PC-3 (cell line): ENCODE results near the gene OGDH. TPM values are rescaled to one million over a fixed set of nuclear protein-coding genes. Genes with fewer than 3 reads are reported as not detected.

Source experiments
- ATAC-seq: fragments of 200-7000 bp; cut with Tn5 transposase; 2 replicates; pipeline ENCODE4 v1.9.1; 2020; ENCODE audit warnings: mild to moderate bottlenecking, moderate library complexity
- BruUV-seq: library from RNA; stranded (reverse); fragments of 400-500 nt; replicated peaks from 2 replicates; lab custom pipeline; 2021; lab: Mats Ljungman, UMichigan
- CTCF ChIA-PET: fragments of 300-600 bp; sonication (Branson Sonifier 250); formaldehyde crosslinking; loops from one replicate; lab custom pipeline; 2022; ENCODE audit warnings: antibody characterized with exemption; lab: Charles Lee
- POLR2A ChIA-PET: fragments of 300-600 bp; sonication (Branson Sonifier 250); formaldehyde crosslinking; loops from one replicate; lab custom pipeline; 2022; ENCODE audit warnings: antibody characterized with exemption; ENCODE audit not compliant: unreplicated experiment; lab: Charles Lee
- DNase-seq: peaks from one replicate; pipeline ENCODE4 v3.0.0-alpha.2; 2015
- H2AFZ ChIP-seq: fragments of 300-600 bp; sonication (generic); 2 replicates; pipeline ENCODE4 v1.6.0; 2016; ENCODE audit warnings: antibody characterized with exemption, low read length
- H3F3A ChIP-seq: fragments of 300-600 bp; sonication (generic); one replicate; pipeline ENCODE4 v1.6.0; 2017; ENCODE audit warnings: antibody characterized with exemption, low read length, control low read depth, mild to moderate bottlenecking; ENCODE audit not compliant: unreplicated experiment
- H3K27ac ChIP-seq: fragments of 300-600 bp; sonication (generic); 2 replicates; pipeline ENCODE4 v1.5.1; 2016; ENCODE audit warnings: mild to moderate bottlenecking, low read length
- H3K27me3 ChIP-seq: fragments of 300-600 bp; sonication (generic); 2 replicates; pipeline ENCODE4 v1.6.1; 2016; ENCODE audit warnings: low read length, mixed read lengths
- H3K36me3 ChIP-seq: fragments of 300-600 bp; sonication (generic); 2 replicates; pipeline ENCODE4 v1.6.1; 2016; ENCODE audit warnings: low read depth, mixed run types, low read length, mixed read lengths
- H3K4me1 ChIP-seq: fragments of 300-600 bp; sonication (generic); 2 replicates; pipeline ENCODE4 v1.5.1; 2016; ENCODE audit warnings: low read length; ENCODE audit not compliant: insufficient read depth
- H3K4me2 ChIP-seq: fragments of 300-600 bp; sonication (generic); 2 replicates; pipeline ENCODE4 v1.6.0; 2016; ENCODE audit warnings: low read length
- H3K4me3 ChIP-seq: fragments of 300-600 bp; sonication (generic); 2 replicates; pipeline ENCODE4 v1.5.1; 2016; ENCODE audit warnings: mild to moderate bottlenecking, low read length, mixed read lengths
- H3K79me2 ChIP-seq: fragments of 300-600 bp; sonication (generic); 2 replicates; pipeline ENCODE4 v1.6.1; 2017; ENCODE audit warnings: low read length, mixed read lengths
- H3K9ac ChIP-seq: fragments of 300-600 bp; sonication (generic); 2 replicates; pipeline ENCODE4 v1.6.0; 2016; ENCODE audit warnings: mild to moderate bottlenecking, low read length
- H3K9me2 ChIP-seq: fragments of 300-600 bp; sonication (generic); replicated peaks from 2 replicates; pipeline ENCODE4 v1.6.1; 2016; ENCODE audit warnings: mixed run types, low read length, mixed read lengths
- H3K9me3 ChIP-seq: fragments of 300-600 bp; sonication (generic); 2 replicates; pipeline ENCODE4 v1.6.1; 2016; ENCODE audit warnings: low read length, mixed read lengths
- H4K20me1 ChIP-seq: fragments of 300-600 bp; sonication (generic); 2 replicates; pipeline ENCODE4 v1.6.1; 2016; ENCODE audit warnings: low read length, mixed read lengths
- CTCF ChIP-seq: fragments of 300-600 bp; sonication (generic); conservative IDR thresholded peaks from 2 replicates; pipeline ENCODE4 v1.5.1; 2017; ENCODE audit warnings: antibody characterized with exemption, low read depth, mild to moderate bottlenecking, low read length
- EZH2 ChIP-seq: fragments of 300-600 bp; sonication (generic); IDR thresholded peaks from one replicate; pipeline ENCODE4 v1.6.1; 2017; ENCODE audit warnings: antibody characterized with exemption, mild to moderate bottlenecking, low read length; ENCODE audit not compliant: unreplicated experiment
- EZH2phosphoT487 ChIP-seq: fragments of 300-600 bp; sonication (generic); IDR thresholded peaks from 2 replicates; pipeline ENCODE4 v1.6.1; 2018; ENCODE audit warnings: mild to moderate bottlenecking, antibody characterized with exemption, low read length, borderline replicate concordance
- intact Hi-C: fragments of 100-400 bp; cut with micrococcal nuclease; formaldehyde crosslinking; loops from 2 replicates; pipeline ENCODE4 v1.9.0; 2023
- total RNA-seq: library from RNA; depleted of rRNA; stranded (reverse); fragments of >200 nt; gene quantifications from 2 replicates; pipeline ENCODE4 v1.2.3, GENCODE V29; 2014

The OGDH gene
- total RNA-seq, 1 experiment from 2014 or later, result 66.2 TPM

DNA sequence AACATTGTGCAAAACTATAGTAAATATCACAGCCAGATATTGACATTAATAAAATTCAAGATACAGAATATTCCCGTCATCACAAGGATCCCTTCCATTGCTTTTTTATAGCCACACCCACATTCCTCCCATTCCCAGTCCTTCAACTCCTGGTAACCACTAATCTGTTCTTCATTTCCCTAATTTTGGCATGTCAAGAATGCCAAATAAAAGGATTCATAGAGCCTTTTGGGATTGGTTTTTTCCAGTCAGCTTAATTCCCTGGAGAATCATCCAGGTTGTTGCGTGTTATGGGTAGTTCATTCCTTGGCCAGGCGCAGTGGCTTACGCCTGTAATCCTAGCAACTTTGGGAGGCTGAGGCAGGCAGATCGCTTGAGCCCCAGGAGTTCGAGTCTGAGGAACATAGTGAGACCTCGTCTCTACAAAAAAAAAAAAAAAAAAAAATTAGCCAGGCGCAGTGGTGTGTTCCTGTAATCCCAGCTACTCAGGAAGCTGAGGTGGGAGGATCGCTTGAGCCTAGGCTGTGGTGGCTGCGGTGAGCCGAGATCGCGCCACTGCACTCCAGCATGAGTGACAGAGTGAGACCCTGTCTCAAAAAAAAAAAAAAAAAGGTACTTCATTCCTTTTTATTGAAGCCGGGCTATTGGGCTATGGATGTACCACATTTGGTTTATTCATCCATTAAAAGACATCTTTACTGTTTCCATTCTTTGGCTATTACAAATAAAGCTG, 2.7 kb downstream of the OGDH start:
- no TSS peak for BruUV-seq
- H3K4me2 ChIP-seq, result peak overlapping the region; percentile 99; the same call in 1 of the 2 replicates
- H3K27ac ChIP-seq, result no peak overlapping the region
- no peak overlapping the region for H3K4me3 ChIP-seq
- H3K36me3 ChIP-seq, result no peaks in the 10 kb centered on the region
- peaks cover 71% of the 10 kb centered on the region for H3K79me2 ChIP-seq
- H3K9me3 ChIP-seq, result no peaks in the 10 kb centered on the region
- intact Hi-C loops, result loop anchor here (10.0 kb wide), 1 partner anchor 126 kb away; no protein-coding TSS in a partner anchor
- no peaks in the 10 kb centered on the region for H4K20me1 ChIP-seq
- H3K9ac ChIP-seq, result no peak overlapping the region
- H2AFZ ChIP-seq, result no peak overlapping the region
- no peaks in the 10 kb centered on the region for H3K9me2 ChIP-seq
- no peaks in the 10 kb centered on the region for H3F3A ChIP-seq
- POLR2A ChIA-PET, result interaction anchor here (0.6 kb wide), 2 partner anchors 30 to 543 kb away, joined by 4 to 13 read pairs; no protein-coding TSS in a partner anchor
- DNase-seq (peak; percentile 16), ATAC-seq (no peak)
- TF ChIP-seq EZH2phosphoT487, result no peak
- no peak for TF ChIP-seq CTCF
- no peak for TF ChIP-seq EZH2
- CTCF ChIA-PET, result no interaction called here
- H3K4me1 ChIP-seq, result peaks cover 23% of the 10 kb centered on the region
- H3K27me3 ChIP-seq, result no peaks in the 10 kb centered on the region

- no peak overlapping the region for H3K4me3 ChIP-seq
- H3K4me1 ChIP-seq, result peaks cover 23% of the 10 kb centered on the region
- H2AFZ ChIP-seq, result no peak overlapping the region
- DNase-seq, result no peak
- CTCF ChIA-PET, result no interaction called here
- peaks cover 78% of the 10 kb centered on the region for H3K79me2 ChIP-seq
- H3F3A ChIP-seq, result no peaks in the 10 kb centered on the region
- no peak for ATAC-seq
- BruUV-seq, result no TSS peak
- no peak overlapping the region for H3K27ac ChIP-seq
- H3K9me2 ChIP-seq, result no peaks in the 10 kb centered on the region
- POLR2A ChIA-PET, result interaction anchor here (0.6 kb wide), 1 partner anchor 544 kb away, joined by 13 read pairs; no protein-coding TSS in a partner anchor
- H3K9ac ChIP-seq, result no peak overlapping the region
- no peaks in the 10 kb centered on the region for H3K36me3 ChIP-seq
- no peak overlapping the region for H3K4me2 ChIP-seq
- no peak for TF ChIP-seq EZH2phosphoT487
- TF ChIP-seq EZH2, result no peak
- TF ChIP-seq CTCF, result no peak
- H4K20me1 ChIP-seq, result no peaks in the 10 kb centered on the region
- no peaks in the 10 kb centered on the region for H3K27me3 ChIP-seq
- H3K9me3 ChIP-seq, result no peaks in the 10 kb centered on the region
- intact Hi-C loops, result loop anchor here (10.0 kb wide), 1 partner anchor 125 kb away; no protein-coding TSS in a partner anchor
Observed at GRCh38 chr7:44609829-44610228, 3.4 kb downstream of the OGDH start.

DNA sequence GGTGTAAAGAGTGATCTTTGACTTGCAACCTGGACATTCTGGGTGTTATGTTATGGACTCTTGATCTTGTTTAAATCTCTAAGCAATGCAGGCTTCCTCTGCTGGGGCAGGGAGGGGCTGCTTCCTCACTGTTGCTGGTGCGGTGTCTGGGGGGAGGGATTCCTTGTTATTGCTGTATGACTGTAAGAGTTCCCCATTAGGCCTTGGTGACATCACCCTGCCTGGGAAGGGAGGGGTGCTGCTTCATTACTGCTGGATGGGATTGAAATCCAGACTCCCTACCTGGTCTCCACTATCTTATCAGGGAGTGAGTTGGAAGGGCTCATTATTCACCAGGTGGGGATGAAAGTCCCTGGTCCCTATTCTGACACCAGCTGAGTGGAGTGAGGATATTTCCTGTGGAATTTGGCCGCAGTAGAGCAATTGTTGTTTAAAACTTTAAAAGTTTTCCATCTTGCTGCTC, 8.8 kb downstream of the OGDH start:
- Histone ChIP-seq H4K20me1 (no peaks in the 10 kb centered on the region), H3K4me2 (no peak overlapping the region), H3K4me3 (no peak overlapping the region), H3K36me3 (peaks cover 6% of the 10 kb centered on the region), H3K9me2 (no peaks in the 10 kb centered on the region), H3K79me2 (peaks cover 95% of the 10 kb centered on the region), H3K4me1 (peaks cover 27% of the 10 kb centered on the region), H2AFZ (no peak overlapping the region), H3K27me3 (no peaks in the 10 kb centered on the region), H3F3A (no peaks in the 10 kb centered on the region), H3K9me3 (no peaks in the 10 kb centered on the region), H3K9ac (no peak overlapping the region), H3K27ac (no peak overlapping the region)
- DNase-seq (no peak), ATAC-seq (no peak)
- ChIA-PET CTCF (no interaction called here), POLR2A (no interaction called here)
- intact Hi-C loops, result no loop called here
- no TSS peak for BruUV-seq
- TF ChIP-seq CTCF, result no peak
- TF ChIP-seq EZH2, result no peak
- TF ChIP-seq EZH2phosphoT487, result no peak
